HG03558 (cell line): ENCODE results near the gene CHCHD3.
"Not testable (repeated sequence)": the region's sequence is repeated elsewhere in the genome, so short reads cannot be mapped to it uniquely, and the experiment has no call there.

Experiments used
- ATAC-seq: cut with Tn5 transposase; IDR thresholded peaks from one replicate; pipeline ENCODE4 v1.9.1; 2021; ENCODE audit warnings: moderate number of reproducible peaks; ENCODE audit not compliant: unreplicated experiment; ENCODE audit errors: extremely low read depth

Gene CHCHD3

GRCh38 chr7:132967470-132967848 lies 114.4 kb downstream of the CHCHD3 start:
- not testable (repeated sequence) for ATAC-seq

GRCh38 chr7:132966754-132967469 lies 115.0 kb downstream of the CHCHD3 start:
- ATAC-seq = no peak

GRCh38 chr7:132965951-132966350 lies 115.9 kb downstream of the CHCHD3 start:
- no peak for ATAC-seq

GRCh38 chr7:132964876-132965275 lies 117.0 kb downstream of the CHCHD3 start:
- ATAC-seq = no peak

GRCh38 chr7:132959891-132960290 lies 122.0 kb downstream of the CHCHD3 start:
- ATAC-seq = no peak

GRCh38 chr7:132956556-132956955 lies 125.3 kb downstream of the CHCHD3 start:
- no peak for ATAC-seq

GRCh38 chr7:132953468-132953867 lies 128.4 kb downstream of the CHCHD3 start:
- no peak for ATAC-seq

- ATAC-seq = no peak
Observed at GRCh38 chr7:132950725-132951124, 131.2 kb downstream of the CHCHD3 start.

- no peak for ATAC-seq
Observed at GRCh38 chr7:132947011-132947410, 134.9 kb downstream of the CHCHD3 start.

- ATAC-seq = no peak
Observed at GRCh38 chr7:132944774-132945173, 137.1 kb downstream of the CHCHD3 start.

- no peak for ATAC-seq
Observed at GRCh38 chr7:132943645-132944044, 138.2 kb downstream of the CHCHD3 start.

GRCh38 chr7:132942701-132943100 lies 139.2 kb downstream of the CHCHD3 start:
- no peak for ATAC-seq

- no peak for ATAC-seq
Observed at GRCh38 chr7:132941905-132942304, 140.0 kb downstream of the CHCHD3 start.

GRCh38 chr7:132941428-132941827 lies 140.5 kb downstream of the CHCHD3 start:
- ATAC-seq = no peak

- ATAC-seq = no peak
Observed at GRCh38 chr7:132940084-132940483, 141.8 kb downstream of the CHCHD3 start.

- no peak for ATAC-seq
Observed at GRCh38 chr7:132939495-132939894, 142.4 kb downstream of the CHCHD3 start.

GRCh38 chr7:132937286-132937685 lies 144.6 kb downstream of the CHCHD3 start:
- ATAC-seq = no peak

GRCh38 chr7:132935608-132936007 lies 146.3 kb downstream of the CHCHD3 start:
- no peak for ATAC-seq

GRCh38 chr7:132934017-132934416 lies 147.9 kb downstream of the CHCHD3 start:
- ATAC-seq = no peak

- ATAC-seq = no peak
Observed at GRCh38 chr7:132933072-132933458, 148.8 kb downstream of the CHCHD3 start.

- no peak for ATAC-seq
Observed at GRCh38 chr7:132932296-132933071, 149.4 kb downstream of the CHCHD3 start.

GRCh38 chr7:132930881-132931280 lies 151.0 kb downstream of the CHCHD3 start:
- ATAC-seq = no peak
